AG09309 (cell line): ENCODE results near the gene CDK6.

ENCODE experiments used
- DNase-seq: peaks from one replicate; pipeline ENCODE4 v3.0.0-alpha.2; 2010; ENCODE audit warnings: low read depth
- H3K4me3 ChIP-seq: 2 replicates; pipeline ENCODE4 v1.5.1; 2011; ENCODE audit warnings: mild to moderate bottlenecking, low read depth, low read length, moderate library complexity; ENCODE audit not compliant: control insufficient read depth
- TF ChIP-seq, protein P1 (sequence below): IDR thresholded peaks from 2 replicates; pipeline ENCODE4 v1.5.1; 2011; ENCODE audit warnings: mild to moderate bottlenecking, low read depth, low read length, inconsistent platforms; ENCODE audit not compliant: insufficient read depth, control insufficient read depth; ENCODE audit errors: missing control alignments

CDK6 gene

DNA sequence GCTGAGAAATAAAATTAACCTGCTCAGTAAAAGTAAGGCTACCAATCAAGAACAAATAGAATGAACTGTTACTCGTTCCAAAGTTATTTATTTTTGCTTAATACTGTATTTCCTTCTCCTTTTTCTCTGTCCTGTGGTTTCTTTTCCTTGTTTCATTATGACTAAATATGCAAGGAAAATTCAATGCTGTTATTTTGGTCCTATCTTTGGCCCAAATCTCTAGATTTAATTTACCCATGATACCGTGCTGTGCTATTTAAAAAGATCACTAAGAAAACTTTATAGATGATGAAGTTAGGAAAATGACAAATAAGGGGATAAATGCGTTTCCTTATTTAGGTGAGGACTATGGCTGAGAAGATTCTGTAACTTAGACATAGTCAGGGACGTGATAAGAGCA lies 200.8 kb downstream of the CDK6 start:
- H3K4me3 ChIP-seq, result no peak overlapping the region

GRCh38 chr7:92634924-92635519 lies 201.4 kb downstream of the CDK6 start:
- TF ChIP-seq, protein P1, sequence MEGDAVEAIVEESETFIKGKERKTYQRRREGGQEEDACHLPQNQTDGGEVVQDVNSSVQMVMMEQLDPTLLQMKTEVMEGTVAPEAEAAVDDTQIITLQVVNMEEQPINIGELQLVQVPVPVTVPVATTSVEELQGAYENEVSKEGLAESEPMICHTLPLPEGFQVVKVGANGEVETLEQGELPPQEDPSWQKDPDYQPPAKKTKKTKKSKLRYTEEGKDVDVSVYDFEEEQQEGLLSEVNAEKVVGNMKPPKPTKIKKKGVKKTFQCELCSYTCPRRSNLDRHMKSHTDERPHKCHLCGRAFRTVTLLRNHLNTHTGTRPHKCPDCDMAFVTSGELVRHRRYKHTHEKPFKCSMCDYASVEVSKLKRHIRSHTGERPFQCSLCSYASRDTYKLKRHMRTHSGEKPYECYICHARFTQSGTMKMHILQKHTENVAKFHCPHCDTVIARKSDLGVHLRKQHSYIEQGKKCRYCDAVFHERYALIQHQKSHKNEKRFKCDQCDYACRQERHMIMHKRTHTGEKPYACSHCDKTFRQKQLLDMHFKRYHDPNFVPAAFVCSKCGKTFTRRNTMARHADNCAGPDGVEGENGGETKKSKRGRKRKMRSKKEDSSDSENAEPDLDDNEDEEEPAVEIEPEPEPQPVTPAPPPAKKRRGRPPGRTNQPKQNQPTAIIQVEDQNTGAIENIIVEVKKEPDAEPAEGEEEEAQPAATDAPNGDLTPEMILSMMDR, result no peak
- no peak overlapping the region for H3K4me3 ChIP-seq
- no peak for DNase-seq

More for the DNA sequence above, 200.8 kb downstream of the CDK6 start:
- TF ChIP-seq, protein P1, result no peak
- DNase-seq, result no peak

DNA sequence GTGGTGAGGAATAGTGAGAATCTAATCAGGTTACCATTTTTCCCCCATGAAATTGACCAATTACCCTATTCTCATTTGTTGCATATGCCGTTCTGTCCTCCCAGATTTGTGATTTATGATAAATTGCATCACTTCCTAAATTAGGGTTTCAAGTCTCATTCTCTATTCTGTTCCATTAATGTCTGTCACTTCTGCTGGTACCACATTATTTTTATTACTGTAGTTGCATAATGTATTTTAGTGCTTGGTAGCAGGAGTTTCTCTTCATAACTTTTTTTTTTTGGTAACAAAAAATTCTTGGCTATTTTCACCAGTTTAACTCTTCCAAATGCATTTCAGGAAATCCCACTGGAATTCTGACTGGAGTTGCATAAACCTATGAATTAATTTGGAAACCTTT lies 202.2 kb downstream of the CDK6 start:
- no peak overlapping the region for H3K4me3 ChIP-seq
- DNase-seq, result no peak

GRCh38 chr7:92633211-92633906 lies 203.0 kb downstream of the CDK6 start:
- TF ChIP-seq, protein P1, result no peak
- DNase-seq, result peak; percentile 76
- H3K4me3 ChIP-seq, result no peak overlapping the region

More for the DNA sequence above, 202.2 kb downstream of the CDK6 start:
- TF ChIP-seq, protein P1, result no peak

- TF ChIP-seq, protein P1, result no peak
- no peak for DNase-seq
- H3K4me3 ChIP-seq, result no peak overlapping the region
These were observed 203.6 kb downstream of the CDK6 start for GRCh38 chr7:92632791-92633190.

DNA sequence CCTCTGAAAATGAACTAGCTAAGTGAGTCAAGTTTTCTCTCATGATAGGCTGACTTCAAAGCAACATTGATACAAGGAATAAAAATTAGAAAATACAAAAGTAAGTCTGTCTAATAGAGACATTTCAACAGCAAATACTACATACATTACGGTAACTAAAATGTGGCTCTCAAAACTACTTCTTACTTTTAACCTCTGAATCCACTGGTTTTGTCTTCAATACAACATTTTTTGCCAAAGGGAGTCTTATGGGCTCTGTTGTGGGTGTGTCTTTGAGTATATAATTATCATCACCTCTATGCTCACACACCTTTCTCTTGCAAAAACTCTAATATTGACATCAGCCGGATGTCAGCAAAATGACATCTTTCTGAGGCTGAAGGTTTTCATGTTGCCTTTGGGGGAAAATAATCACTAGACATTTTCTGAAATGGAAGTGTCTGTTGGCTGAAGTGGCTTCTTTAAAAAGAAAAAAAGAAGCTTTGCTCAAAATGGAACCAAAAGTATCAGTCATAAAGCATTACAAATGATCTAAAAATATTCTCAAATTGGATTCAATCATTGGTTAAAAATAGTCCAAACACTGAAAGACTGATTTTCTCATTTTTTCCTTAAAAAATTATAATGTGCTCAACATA lies 204.4 kb downstream of the CDK6 start:
- H3K4me3 ChIP-seq, result no peak overlapping the region
- TF ChIP-seq, protein P1, result no peak
- no peak for DNase-seq
